Measurements from ENCODE around the gene GPATCH2L.

- TF ChIP-seq GABPA (IDR thresholded peaks at IDR 0.05; ENCODE audit: low read depth), result no peak
- no peak for TF ChIP-seq CTCF (IDR thresholded peaks at IDR 0.05; ENCODE audit: insufficient read depth, low read length)
- TF ChIP-seq SPI1 (IDR thresholded peaks at IDR 0.05; ENCODE audit: borderline replicate concordance, low read depth), result no peak
- no peak for TF ChIP-seq POLR2AphosphoS5 (IDR thresholded peaks at IDR 0.05; ENCODE audit: low read depth)
Observed at GRCh38 chr14:76153919-76154318, 2.2 kb downstream of the GPATCH2L start.
